Naive thymus-derived CD4-positive, alpha-beta T cell (primary cell): Measurements from ENCODE around the gene MYPN. TPM values are rescaled to one million over a fixed set of nuclear protein-coding genes. Genes with fewer than 3 reads are reported as not detected.
"Not testable (repeated sequence)": the region's sequence is repeated elsewhere in the genome, so short reads cannot be mapped to it uniquely, and the experiment has no call there.

Experiments used
- ATAC-seq: fragments of 150-1000 bp; cut with Tn5 transposase; 2 replicates; pipeline ENCODE4 v1.10.0; 2021; ENCODE audit warnings: mild to moderate bottlenecking, moderate library complexity
- CTCF ChIA-PET: fragments of 350-600 bp; sonication (Branson Sonifier 250); formaldehyde crosslinking; loops from one replicate; lab custom pipeline; 2021; ENCODE audit warnings: antibody characterized with exemption; lab: Charles Lee
- POLR2A ChIA-PET: fragments of 350-600 bp; sonication (Branson Sonifier 250); formaldehyde crosslinking; loops from one replicate; lab custom pipeline; 2021; ENCODE audit warnings: antibody characterized with exemption, inconsistent platforms; lab: Charles Lee
- DNase-seq, 9 donors: peaks; one replicate each; pipeline versions ENCODE4 v3.0.0 to v3.0.0-alpha.2; 2020 to 2022; ENCODE audit warnings: mixed read lengths in 1 of 9
- H3K27ac ChIP-seq: one replicate; pipeline ENCODE4 v1.7.0; 2013; ENCODE audit warnings: mild to moderate bottlenecking, low read depth, low read length, moderate library complexity
- H3K27me3 ChIP-seq, 2 donors: one replicate each; pipeline ENCODE4 v1.7.0; 2013; ENCODE audit warnings: low read length in 2 of 2, mild to moderate bottlenecking in 2 of 2, moderate library complexity in 2 of 2; ENCODE audit not compliant: control insufficient read depth in 2 of 2, insufficient read depth in 2 of 2
- H3K36me3 ChIP-seq, 3 experiments: 1 replicate in 2 of 3; 2 replicates in 1 of 3; pipeline ENCODE4 v1.7.0; 2013; ENCODE audit warnings: low read length in 3 of 3, mild to moderate bottlenecking in 3 of 3, moderate library complexity in 1 of 3; ENCODE audit not compliant: insufficient read depth in 3 of 3, control insufficient read depth in 2 of 3
- H3K4me1 ChIP-seq, 2 donors: one replicate each; pipeline ENCODE4 v1.7.0; 2013; ENCODE audit warnings: low read length in 2 of 2, mild to moderate bottlenecking in 2 of 2, moderate library complexity in 1 of 2; ENCODE audit not compliant: control insufficient read depth in 2 of 2, insufficient read depth in 2 of 2
- H3K4me3 ChIP-seq: 2 replicates; pipeline ENCODE4 v1.7.0; 2013; ENCODE audit warnings: mild to moderate bottlenecking, low read length
- H3K9me3 ChIP-seq, 3 experiments: 1 replicate in 2 of 3; 2 replicates in 1 of 3; pipeline ENCODE4 v1.7.0; 2013; ENCODE audit warnings: low read length in 3 of 3; ENCODE audit not compliant: control insufficient read depth in 2 of 3
- H3K27ac Mint-ChIP-seq, 9 donors: one replicate each; pipeline ENCODE4 v1.8.0; 2020 to 2022; ENCODE audit warnings: mixed read lengths in 9 of 9, mild to moderate bottlenecking in 8 of 9, moderate library complexity in 5 of 9, inconsistent platforms in 2 of 9
- H3K27me3 Mint-ChIP-seq, 5 donors: one replicate each; pipeline ENCODE4 v1.8.0; 2021 to 2022; ENCODE audit warnings: mixed read lengths in 5 of 5, mild to moderate bottlenecking in 1 of 5
- H3K36me3 Mint-ChIP-seq, 5 donors: one replicate each; pipeline ENCODE4 v1.8.0; 2020 to 2022; ENCODE audit warnings: mixed read lengths in 5 of 5, mild to moderate bottlenecking in 3 of 5, inconsistent platforms in 1 of 5
- H3K4me1 Mint-ChIP-seq, 7 donors: one replicate each; pipeline ENCODE4 v1.8.0; 2020 to 2022; ENCODE audit warnings: mixed read lengths in 7 of 7, mild to moderate bottlenecking in 3 of 7, inconsistent platforms in 1 of 7
- H3K4me3 Mint-ChIP-seq, 10 donors: one replicate each; pipeline ENCODE4 v1.8.0; 2020 to 2022; ENCODE audit warnings: mild to moderate bottlenecking in 10 of 10, mixed read lengths in 10 of 10, moderate library complexity in 6 of 10, inconsistent platforms in 2 of 10
- H3K9me3 Mint-ChIP-seq, 11 donors: one replicate each; pipeline ENCODE4 v1.8.0; 2020 to 2022; ENCODE audit warnings: mixed read lengths in 11 of 11, mild to moderate bottlenecking in 4 of 11, inconsistent platforms in 1 of 11, moderate library complexity in 1 of 11
- intact Hi-C, 2 donors: fragments of 100-400 bp; cut with micrococcal nuclease; formaldehyde crosslinking; loops; one replicate each; pipeline ENCODE4 v1.15.1; 2023
- polyA plus RNA-seq, 2 donors: library from polyadenylated mRNA; unstranded; fragments of 300-500 nt; fragmentation: Illumina TruSeq; gene quantifications; one replicate each; pipeline ENCODE4 v1.2.3, GENCODE V29; 2021
- total RNA-seq, 6 experiments: library from RNA in 5 of 6; stranded (reverse) in 5 of 6; gene quantifications; 1 replicate in 5 of 6; 2 replicates in 1 of 6; pipeline ENCODE4 v1.2.3 and lab custom pipeline; 2021 to 2026

MYPN gene
- total and polyA plus RNA-seq, 7 experiments from 2014 or later = not detected

DNA sequence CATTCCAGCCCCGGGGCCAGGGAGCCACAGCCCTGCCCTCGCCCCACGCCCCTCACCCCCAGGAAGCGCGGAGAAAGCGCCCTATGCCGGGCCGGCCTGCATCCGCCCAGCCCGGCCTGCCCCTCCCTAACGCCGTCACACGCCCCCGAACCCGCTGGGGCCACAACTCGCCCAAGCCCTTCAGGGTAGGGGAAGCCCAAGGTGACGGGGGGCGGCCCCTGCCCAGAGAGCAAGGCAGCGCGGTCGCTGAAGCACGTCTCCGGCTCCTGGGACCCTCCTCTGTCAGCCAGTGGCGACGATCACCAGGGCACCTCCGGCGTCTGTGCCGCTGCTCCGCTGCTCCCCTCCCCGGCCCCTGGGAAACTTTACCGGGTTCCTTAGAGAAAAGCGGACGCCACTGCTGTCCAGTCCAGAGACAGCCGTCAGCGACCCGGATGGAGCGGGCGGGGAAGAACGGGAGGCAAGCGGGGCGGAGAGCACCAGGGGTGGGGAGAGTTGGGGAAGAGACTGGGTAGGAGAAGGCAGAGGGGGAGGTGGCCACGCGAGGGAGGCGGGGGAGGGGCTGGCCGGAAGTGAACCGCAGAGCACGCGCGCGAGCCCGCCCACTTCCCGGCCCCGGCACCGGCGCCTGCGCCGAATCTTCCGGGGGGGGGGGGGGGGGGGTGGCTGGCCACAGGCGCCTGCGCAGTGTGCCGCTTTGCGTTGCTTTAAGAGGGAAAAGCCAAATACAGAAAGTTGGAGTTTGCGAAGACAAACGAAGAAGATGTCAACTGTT is 34.3 kb upstream of the MYPN start, which contains the start of gene HERC4:
TSS of gene HERC4 (minus strand) at position 509 of the 775 bp plus-strand sequence. CDS start 2,175 bp downstream, outside the sequence.
- peak within 1 kb of the TSS; percentile 91 to 98 (median 96) for H3K4me3 Mint-ChIP-seq
- Histone ChIP-seq H3K4me1 (peaks cover 15 to 21% of the 10 kb centered on the region in 2 donors), H3K27me3 (peaks cover 0 to 3% of the 10 kb centered on the region in 2 donors), H3K27ac (peak within 1 kb of the TSS; percentile 96), H3K4me3 (peak within 1 kb of the TSS; percentile 91), H3K36me3 (peaks cover 0 to 10% (median 0%) of the 10 kb centered on the region in 3 experiments), H3K9me3 (no peaks in the 10 kb centered on the region)
- DNase-seq (peak; percentile 80 to 91 (median 89)), ATAC-seq (peak; percentile 97)
- H3K4me1 Mint-ChIP-seq = peaks cover 26 to 51% (median 41%) of the 10 kb centered on the region in 7 donors
- no peaks in the 10 kb centered on the region for H3K9me3 Mint-ChIP-seq
- ChIA-PET CTCF (no interaction called here), POLR2A (interaction anchor here (1.0 to 2.1 kb wide), 9 partner anchors 21 to 331 kb away, joined by 3 to 7 read pairs (median 4); partner anchors contain the start of genes HNRNPH3 and SIRT1)
- peak within 1 kb of the TSS; percentile 89 to 95 (median 94) for H3K27ac Mint-ChIP-seq
- intact Hi-C loops = loop anchor here (1.0 to 5.0 kb wide), 13 partner anchors 9 to 1337 kb away; partner anchors contain the start of genes RUFY2 (in 2 of the 2), SIRT1 (in 2 of the 2), CCAR1 (in 1 of the 2) and DDX50 (in 1 of the 2)
- H3K27me3 Mint-ChIP-seq = peaks cover 0 to 2% (median 0%) of the 10 kb centered on the region in 5 donors
- peaks cover 0 to 8% (median 6%) of the 10 kb centered on the region in 5 donors for H3K36me3 Mint-ChIP-seq

DNA sequence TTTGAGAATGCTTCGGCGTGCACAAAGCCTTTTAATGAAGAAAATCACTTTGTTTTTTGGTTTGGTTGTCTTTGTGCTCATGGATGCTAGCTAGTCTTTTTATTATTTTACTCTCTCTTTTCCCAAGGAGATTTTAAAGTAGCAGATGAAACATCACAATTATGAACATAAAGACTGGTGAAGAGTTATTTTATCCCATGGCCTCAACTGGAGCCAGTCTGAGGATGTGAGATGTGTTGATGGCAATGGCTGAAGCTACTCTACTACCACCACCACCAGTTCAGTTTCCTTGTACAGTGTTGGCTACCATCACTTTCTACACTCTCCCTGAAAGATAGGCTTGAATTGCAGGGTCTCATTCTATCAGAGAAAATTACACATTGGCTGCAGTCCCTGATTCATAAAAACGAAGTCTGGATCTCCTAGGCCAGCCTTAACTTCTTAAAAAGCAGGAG is 33.7 kb upstream of the MYPN start:
- ChIA-PET CTCF (no interaction called here), POLR2A (interaction anchor here (1.0 to 2.1 kb wide), 9 partner anchors 22 to 330 kb away, joined by 3 to 7 read pairs (median 4); partner anchors contain the start of genes HNRNPH3 and SIRT1)
- H3K36me3 ChIP-seq = peaks cover 0 to 10% (median 0%) of the 10 kb centered on the region in 3 experiments
- Mint-ChIP-seq H3K36me3 (peaks cover 0 to 8% (median 5%) of the 10 kb centered on the region in 5 donors), H3K27me3 (peaks cover 0 to 2% (median 0%) of the 10 kb centered on the region in 5 donors), H3K4me3 (peak overlapping the region; percentile 69 to 98 (median 95)), H3K9me3 (no peaks in the 10 kb centered on the region), H3K4me1 (peaks cover 25 to 50% (median 40%) of the 10 kb centered on the region in 7 donors), H3K27ac (peak overlapping the region; percentile 78 to 95 (median 89))
- intact Hi-C loops = loop anchor here (1.0 to 5.0 kb wide), 10 partner anchors 33 to 1337 kb away; partner anchors contain the start of genes RUFY2 (in 2 of the 2), CCAR1 (in 1 of the 2) and SIRT1 (in 1 of the 2)
- peak overlapping the region; percentile 96 for H3K27ac ChIP-seq
- peaks cover 15 to 21% of the 10 kb centered on the region in 2 donors for H3K4me1 ChIP-seq
- DNase-seq (no peak), ATAC-seq (no peak)
- H3K9me3 ChIP-seq = no peaks in the 10 kb centered on the region
- H3K27me3 ChIP-seq = peaks cover 0 to 3% of the 10 kb centered on the region in 2 donors
- H3K4me3 ChIP-seq = peak overlapping the region; percentile 44

DNA sequence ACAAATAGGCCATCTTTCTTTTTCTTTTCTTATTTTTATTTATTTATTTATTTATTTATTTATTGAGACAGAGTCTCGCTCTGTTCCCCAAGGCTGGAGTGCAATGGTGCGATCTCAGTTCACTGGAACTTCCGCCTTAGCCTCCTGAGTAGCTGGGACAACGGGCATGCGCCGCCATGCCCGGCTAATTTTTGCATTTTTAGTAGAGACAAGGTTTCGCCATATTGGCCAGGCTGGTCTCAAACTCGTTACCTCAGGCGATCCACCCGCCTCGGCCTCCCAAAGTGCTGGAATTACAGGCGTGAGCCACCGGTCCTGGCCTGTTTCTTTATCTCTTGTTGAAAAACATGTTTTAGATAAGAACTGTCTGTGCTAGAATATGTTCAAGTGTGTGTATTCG is 33.2 kb upstream of the MYPN start:
- H3K27me3 ChIP-seq, H3K36me3 ChIP-seq, H3K27ac ChIP-seq, DNase-seq, H3K9me3 ChIP-seq, ATAC-seq, CTCF ChIA-PET, H3K4me3 ChIP-seq, H3K27me3 Mint-ChIP-seq, H3K36me3 Mint-ChIP-seq, H3K9me3 Mint-ChIP-seq: not testable (repeated sequence)
- Mint-ChIP-seq H3K4me1 (peaks cover 20 to 45% (median 35%) of the 10 kb centered on the region in 7 donors), H3K27ac (peak overlapping the region in 7 of 9 donors; percentile 9 to 90 (median 87)), H3K4me3 (peak overlapping the region in 6 of 10 donors; percentile 23 to 97 (median 50))
- H3K4me1 ChIP-seq = peaks cover 15 to 21% of the 10 kb centered on the region in 2 donors
- POLR2A ChIA-PET = interaction anchor here (1.0 to 2.1 kb wide), 9 partner anchors 22 to 330 kb away, joined by 3 to 7 read pairs (median 4); partner anchors contain the start of genes HNRNPH3 and SIRT1
- intact Hi-C loops = loop anchor here (5.0 kb wide), 3 partner anchors 81 to 1336 kb away; no protein-coding TSS in a partner anchor

DNA sequence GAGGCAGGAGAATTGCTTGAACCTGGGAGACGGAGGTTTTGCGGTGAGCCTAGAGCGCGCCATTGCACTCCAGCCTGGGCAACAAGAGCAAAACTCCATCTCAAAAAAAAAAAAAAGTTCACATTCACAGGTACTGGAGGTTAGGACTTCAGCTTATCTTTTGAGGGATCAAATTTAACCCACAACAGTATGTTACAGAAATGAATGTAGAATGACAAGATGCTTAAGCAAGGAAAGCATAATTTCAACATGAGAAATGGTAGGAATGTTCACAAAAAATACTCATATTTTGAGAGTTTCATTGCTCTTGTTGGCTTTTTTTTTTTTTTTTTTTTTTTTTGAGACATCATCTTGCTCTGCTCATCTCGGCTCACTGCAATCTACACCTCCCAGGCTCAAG is 32.3 kb upstream of the MYPN start:
- no peaks in the 10 kb centered on the region for H3K9me3 ChIP-seq
- H3K4me1 Mint-ChIP-seq = peaks cover 13 to 35% (median 25%) of the 10 kb centered on the region in 7 donors
- no peak overlapping the region for H3K4me3 ChIP-seq
- ATAC-seq (no peak), DNase-seq (no peak)
- ChIA-PET CTCF (no interaction called here), POLR2A (no interaction called here)
- H3K27ac ChIP-seq = no peak overlapping the region
- peak overlapping the region in 1 of 10 donors; percentile 63 for H3K4me3 Mint-ChIP-seq
- intact Hi-C loops = loop anchor here (5.0 kb wide), 3 partner anchors 80 to 1335 kb away; no protein-coding TSS in a partner anchor
- H3K4me1 ChIP-seq = peaks cover 15 to 21% of the 10 kb centered on the region in 2 donors
- H3K36me3 ChIP-seq = peaks cover 0 to 10% (median 0%) of the 10 kb centered on the region in 3 experiments
- H3K27me3 Mint-ChIP-seq = peaks cover 0 to 11% (median 0%) of the 10 kb centered on the region in 5 donors
- H3K27ac Mint-ChIP-seq = peak overlapping the region in 1 of 9 donors; percentile 65
- H3K27me3 ChIP-seq = peaks cover 0 to 3% of the 10 kb centered on the region in 2 donors
- H3K9me3 Mint-ChIP-seq = no peaks in the 10 kb centered on the region
- peaks cover 0 to 3% (median 0%) of the 10 kb centered on the region in 5 donors for H3K36me3 Mint-ChIP-seq

DNA sequence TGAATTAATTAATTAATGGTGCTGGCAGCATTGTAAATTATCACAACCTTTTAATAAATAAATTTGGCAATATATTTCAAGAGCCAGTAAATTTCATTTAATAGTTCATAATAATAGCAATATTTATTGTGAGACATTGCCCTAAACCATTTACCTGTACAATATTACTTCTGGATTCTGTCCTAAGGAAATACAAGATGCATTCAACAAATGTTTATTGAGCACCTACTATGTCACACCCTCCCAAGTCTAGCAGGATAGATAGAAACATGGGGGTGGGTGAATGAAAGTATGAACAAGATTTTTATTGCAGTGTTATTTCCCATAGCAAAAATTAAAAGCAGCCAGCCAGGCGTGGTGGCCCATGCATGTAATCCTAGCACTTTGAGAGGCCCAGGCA is 29.9 kb upstream of the MYPN start:
- ChIA-PET POLR2A (no interaction called here), CTCF (no interaction called here)
- Histone ChIP-seq H3K36me3 (peaks cover 0 to 7% (median 0%) of the 10 kb centered on the region in 3 experiments), H3K27me3 (no peaks in the 10 kb centered on the region), H3K27ac (no peak overlapping the region), H3K4me1 (peaks cover 5% of the 10 kb centered on the region in 2 donors), H3K9me3 (no peaks in the 10 kb centered on the region), H3K4me3 (no peak overlapping the region)
- Mint-ChIP-seq H3K27me3 (peaks cover 5 to 21% (median 6%) of the 10 kb centered on the region in 5 donors), H3K36me3 (no peaks in the 10 kb centered on the region), H3K4me1 (peaks cover 0 to 11% (median 5%) of the 10 kb centered on the region in 7 donors), H3K27ac (no peak overlapping the region), H3K4me3 (no peak overlapping the region), H3K9me3 (no peaks in the 10 kb centered on the region)
- ATAC-seq (no peak), DNase-seq (no peak)
- intact Hi-C loops = loop anchor here (5.0 kb wide), 3 partner anchors 78 to 1333 kb away; no protein-coding TSS in a partner anchor

DNA sequence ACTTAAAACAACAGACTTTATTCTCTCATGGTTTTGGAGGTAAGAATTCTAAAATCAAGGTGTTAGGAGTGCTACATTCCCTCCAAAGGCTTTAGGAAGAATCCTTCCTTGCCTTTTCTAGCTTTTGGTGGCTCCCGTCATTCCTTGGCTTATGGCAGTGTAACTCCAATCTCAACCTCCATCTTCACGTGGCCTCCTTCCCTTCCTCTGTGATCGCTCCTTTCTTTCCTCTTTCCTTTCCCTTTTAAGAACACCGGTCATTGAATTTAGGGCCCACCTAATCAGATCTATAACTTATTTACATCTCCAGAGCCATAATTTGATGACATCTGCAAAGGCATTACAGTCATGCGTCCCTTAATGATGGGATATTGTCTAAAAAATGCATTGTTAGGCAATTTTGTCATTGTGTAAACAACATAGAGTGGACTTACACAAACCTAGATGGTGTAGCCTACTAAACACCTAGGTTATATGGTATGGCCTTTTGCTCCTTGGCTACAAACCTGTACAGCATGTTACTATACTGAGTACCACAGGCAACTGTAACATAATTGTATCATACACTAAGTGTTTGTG is 28.3 kb upstream of the MYPN start:
- Histone ChIP-seq H3K36me3 (no peaks in the 10 kb centered on the region), H3K4me3 (no peak overlapping the region), H3K4me1 (no peaks in the 10 kb centered on the region), H3K27ac (no peak overlapping the region), H3K27me3 (no peaks in the 10 kb centered on the region), H3K9me3 (no peaks in the 10 kb centered on the region)
- Mint-ChIP-seq H3K4me3 (no peak overlapping the region), H3K9me3 (no peaks in the 10 kb centered on the region), H3K27ac (no peak overlapping the region), H3K4me1 (peaks cover 0 to 6% (median 0%) of the 10 kb centered on the region in 7 donors), H3K27me3 (peaks cover 5 to 21% (median 6%) of the 10 kb centered on the region in 5 donors), H3K36me3 (no peaks in the 10 kb centered on the region)
- CTCF ChIA-PET = no interaction called here
- ATAC-seq (no peak), DNase-seq (no peak)
- intact Hi-C loops = no loop called here
- POLR2A ChIA-PET = no interaction called here
